Measurements from ENCODE around the gene EGFR.

- TF ChIP-seq EZH2 (IDR thresholded peaks at IDR 0.05; ENCODE audit: low read length, unreplicated experiment) (no peak), CTCF (conservative IDR thresholded peaks at IDR 0.05; ENCODE audit: low read depth, low read length) (no peak)
These were observed 46.9 kb downstream of the EGFR start for GRCh38 chr7:55065511-55066229.
